ENCODE data around the gene HOXA7.

The HOXA7 gene

GRCh38 chr7:27171637-27172314 lies 15.3 kb upstream of the HOXA7 start:
- H3K4me3 ChIP-seq (ENCODE audit: low read length) = no peak overlapping the region
- no peak for DNase-seq (ENCODE audit: low read depth)
- TF ChIP-seq CTCF (IDR thresholded peaks at IDR 0.05; ENCODE audit: insufficient read depth, low read depth, low read length, missing control alignments) = no peak

DNA sequence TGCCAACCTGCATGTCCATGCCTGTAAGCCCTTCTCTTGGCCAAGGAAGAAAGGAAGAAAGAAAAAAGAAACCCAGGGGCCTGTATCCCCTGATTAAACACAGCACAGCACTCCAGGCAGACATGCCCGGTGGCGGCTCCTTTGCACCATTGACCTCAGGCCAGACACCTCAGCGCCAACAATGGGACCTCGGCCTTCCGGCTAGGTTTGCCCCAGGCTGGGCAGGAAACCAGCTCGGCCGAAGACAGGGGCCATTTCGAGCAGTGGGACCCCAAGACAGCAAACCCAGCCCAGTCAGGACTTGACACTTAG lies 14.8 kb upstream of the HOXA7 start:
- no peak for TF ChIP-seq CTCF (IDR thresholded peaks at IDR 0.05; ENCODE audit: insufficient read depth, low read depth, low read length, missing control alignments)
- DNase-seq (ENCODE audit: low read depth) = no peak
- no peak overlapping the region for H3K4me3 ChIP-seq (ENCODE audit: low read length)

DNA sequence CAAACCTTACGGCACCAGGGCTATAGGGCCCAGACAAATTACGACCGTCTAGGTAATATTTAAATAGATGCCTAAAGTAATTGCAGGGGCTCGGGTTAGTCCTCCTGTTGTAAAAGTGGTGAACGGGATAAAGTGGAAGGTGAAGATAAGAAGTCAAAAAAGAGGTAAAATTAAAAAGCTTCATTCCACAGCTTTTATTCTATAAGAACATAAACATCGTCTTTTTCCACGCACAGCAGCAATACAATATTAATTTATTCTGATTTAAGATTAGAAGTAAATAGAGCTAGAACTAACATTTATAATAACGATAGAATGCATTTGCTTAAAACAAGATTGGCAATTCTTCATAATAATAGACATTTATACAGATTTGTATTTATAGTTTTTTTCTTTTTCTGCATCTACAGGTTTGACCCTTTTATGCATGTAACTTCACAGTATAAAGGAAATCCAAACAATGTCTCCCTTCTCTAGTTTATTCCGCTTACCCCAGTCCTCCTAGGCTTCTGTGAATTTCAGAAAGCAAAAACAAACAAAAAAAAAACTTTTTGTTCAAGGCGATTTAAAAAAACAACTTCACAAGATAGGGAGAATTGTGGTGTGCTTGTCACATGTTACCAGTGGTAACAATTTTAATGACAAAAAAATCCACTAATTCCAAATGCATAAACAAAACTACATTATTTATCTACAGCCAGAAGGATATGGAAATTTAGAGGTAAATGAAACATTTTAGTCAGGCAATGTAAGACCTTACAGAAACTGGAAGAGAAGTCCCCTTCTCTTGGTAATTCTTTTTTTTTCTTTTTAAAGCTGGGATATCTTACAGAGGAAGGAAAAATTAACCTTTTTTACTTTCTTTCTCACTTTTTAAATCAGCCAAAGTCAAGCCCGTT lies 14.2 kb upstream of the HOXA7 start:
- DNase-seq (ENCODE audit: low read depth) = no peak
- no peak overlapping the region for H3K4me3 ChIP-seq (ENCODE audit: low read length)
- TF ChIP-seq CTCF (IDR thresholded peaks at IDR 0.05; ENCODE audit: insufficient read depth, low read depth, low read length, missing control alignments) = no peak

DNA sequence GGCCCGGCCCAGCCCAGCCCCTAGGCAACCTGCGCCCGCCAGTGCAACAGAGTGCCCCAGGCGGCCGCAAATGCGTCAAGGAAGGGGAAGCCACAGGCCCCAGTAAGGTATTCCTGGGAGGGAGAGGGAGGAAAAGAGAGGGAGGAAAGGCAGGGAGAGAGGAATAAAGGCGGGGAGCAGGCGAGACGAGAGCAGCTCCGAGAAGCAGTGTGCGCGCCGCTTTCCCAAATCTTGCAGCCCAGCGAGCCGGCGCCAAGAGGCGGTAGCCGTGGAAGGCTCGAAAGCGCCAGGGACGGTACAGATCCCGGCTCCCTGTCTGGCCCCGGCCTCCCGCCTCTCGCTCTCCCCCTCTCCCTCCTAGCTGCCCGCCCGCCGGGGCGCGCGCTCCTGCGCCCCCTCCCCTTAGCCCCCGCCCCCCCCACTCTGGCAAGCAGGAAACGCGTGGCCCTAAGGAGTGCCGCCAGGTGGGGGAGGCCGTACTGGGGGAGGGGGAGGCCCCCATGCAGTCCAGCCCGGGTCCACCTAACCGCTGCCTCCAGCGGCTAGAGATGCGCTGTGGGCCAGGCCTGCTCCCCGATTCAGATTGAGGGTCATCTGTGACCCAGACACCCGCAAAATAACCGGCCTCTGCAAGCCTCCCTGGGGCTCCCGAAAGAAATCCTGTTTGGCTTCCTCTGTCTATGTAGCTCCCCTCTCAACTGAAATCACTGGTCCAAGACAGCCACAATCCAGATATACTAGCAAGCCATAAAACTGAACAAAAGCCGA lies 13.4 kb upstream of the HOXA7 start:
- H3K4me3 ChIP-seq (ENCODE audit: low read length) = no peak overlapping the region
- DNase-seq (ENCODE audit: low read depth) = no peak
- no peak for TF ChIP-seq CTCF (IDR thresholded peaks at IDR 0.05; ENCODE audit: insufficient read depth, low read depth, low read length, missing control alignments)

- TF ChIP-seq CTCF (IDR thresholded peaks at IDR 0.05; ENCODE audit: insufficient read depth, low read depth, low read length, missing control alignments) = no peak
These were observed 11.9 kb upstream of the HOXA7 start for GRCh38 chr7:27168265-27168947.

GRCh38 chr7:27167916-27168264 lies 11.4 kb upstream of the HOXA7 start:
- no peak for DNase-seq (ENCODE audit: low read depth)
- no peak for TF ChIP-seq CTCF (IDR thresholded peaks at IDR 0.05; ENCODE audit: insufficient read depth, low read depth, low read length, missing control alignments)
- no peak overlapping the region for H3K4me3 ChIP-seq (ENCODE audit: low read length)

More at GRCh38 chr7:27168265-27168947, 11.9 kb upstream of the HOXA7 start:
- DNase-seq (ENCODE audit: low read depth) = no peak
- no peak overlapping the region for H3K4me3 ChIP-seq (ENCODE audit: low read length)

Measured in epithelial cell of esophagus (primary cell).